Right atrium auricular region (tissue), 2 donors: Measurements from ENCODE around the gene TAOK2. TPM values are rescaled to one million over a fixed set of nuclear protein-coding genes. Genes with fewer than 3 reads are reported as not detected.

Experiments
- DNase-seq: peaks from one replicate; pipeline ENCODE4 v3.0.0-alpha.2; 2019; ENCODE audit warnings: low spot score
- H3K27ac ChIP-seq, 2 donors: fragments of 200-600 bp; sonication (generic); 1 replicate in 1 of 2; 2 replicates in 1 of 2; pipeline ENCODE4 v1.5.1; 2016 to 2019
- H3K27me3 ChIP-seq, 2 donors: fragments of 200-600 bp; sonication (generic); one replicate each; pipeline versions ENCODE4 v1.5.1 to v1.6.0; 2017 to 2019
- H3K36me3 ChIP-seq: fragments of 200-600 bp; sonication (generic); one replicate; pipeline ENCODE4 v1.5.1; 2016
- H3K4me1 ChIP-seq, 2 donors: fragments of 200-600 bp; sonication (generic); one replicate each; pipeline versions ENCODE4 v1.5.1 to v1.6.0; 2017 to 2019
- H3K4me3 ChIP-seq, 2 donors: fragments of 200-600 bp; sonication (generic); 1 replicate in 1 of 2; 2 replicates in 1 of 2; pipeline ENCODE4 v1.5.1; 2017 to 2019; ENCODE audit warnings: mild to moderate bottlenecking in 1 of 2, moderate library complexity in 1 of 2
- H3K9me3 ChIP-seq, 2 donors: fragments of 200-600 bp; sonication (generic); one replicate each; pipeline ENCODE4 v1.5.1; 2019
- total RNA-seq, 2 donors: library from RNA; depleted of rRNA; stranded (reverse); fragments of >200 nt; gene quantifications; one replicate each; pipeline ENCODE4 v1.1.0, GENCODE V29; 2016
- TF ChIP-seq, protein P1 (sequence below), 2 donors: fragments of 200-600 bp; sonication (generic); IDR thresholded peaks; one replicate each; pipeline ENCODE4 v1.5.1; 2019; ENCODE audit warnings: antibody characterized with exemption in 2 of 2

Gene TAOK2
- total RNA-seq, result 10 to 100 TPM; 29.1 to 36.7 TPM

DNA sequence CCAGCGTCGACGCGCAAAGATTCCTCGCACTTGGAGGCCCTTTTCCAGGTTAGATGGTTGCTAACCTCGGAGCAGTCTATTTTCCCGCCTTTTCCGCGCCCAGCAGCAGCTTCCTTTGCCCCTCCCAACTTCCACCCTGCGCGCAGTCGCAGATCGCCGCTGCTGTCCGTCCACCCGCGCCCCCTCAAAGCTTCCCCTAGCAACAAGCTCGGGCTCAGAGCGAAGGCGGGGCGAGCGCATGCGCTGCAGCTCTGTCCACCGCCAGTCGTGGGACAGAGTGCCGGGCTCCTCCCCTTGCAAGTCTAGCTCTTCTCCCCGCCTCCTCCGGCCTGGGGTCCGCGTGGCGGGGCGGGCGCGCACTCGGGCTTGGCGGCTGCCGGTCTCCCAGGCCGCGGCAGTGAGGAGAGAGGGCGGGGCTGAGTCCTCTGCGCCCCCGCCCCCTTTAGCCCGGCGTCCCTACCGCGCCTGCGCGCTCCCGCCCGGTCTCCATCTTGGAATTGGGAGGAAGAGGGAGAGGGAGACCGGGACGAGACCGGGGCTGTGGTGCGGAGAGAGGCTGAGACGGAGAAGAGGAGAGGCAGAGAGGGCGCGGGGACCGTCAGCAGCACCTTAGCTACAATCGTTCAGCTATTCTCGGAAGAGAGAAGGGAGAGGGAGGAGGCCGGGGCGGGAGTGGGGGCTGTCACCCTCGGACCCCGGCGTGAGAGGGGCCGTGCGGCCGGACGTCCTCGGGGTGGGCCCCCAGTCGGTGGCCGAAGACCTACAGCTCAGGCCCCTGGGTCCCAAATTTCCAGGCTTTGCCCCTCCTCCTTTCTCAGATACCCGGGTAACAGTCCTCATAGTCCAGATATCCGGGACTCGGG lies at the start of gene TAOK2:
Gene TAOK2 (plus strand): TSS at position 485 of the 863 bp plus-strand sequence. CDS start 3,905 bp downstream, outside the sequence.
- H3K27ac ChIP-seq, result peak within 1 kb of the TSS; percentile 91 to 97
- TF ChIP-seq, protein P1, sequence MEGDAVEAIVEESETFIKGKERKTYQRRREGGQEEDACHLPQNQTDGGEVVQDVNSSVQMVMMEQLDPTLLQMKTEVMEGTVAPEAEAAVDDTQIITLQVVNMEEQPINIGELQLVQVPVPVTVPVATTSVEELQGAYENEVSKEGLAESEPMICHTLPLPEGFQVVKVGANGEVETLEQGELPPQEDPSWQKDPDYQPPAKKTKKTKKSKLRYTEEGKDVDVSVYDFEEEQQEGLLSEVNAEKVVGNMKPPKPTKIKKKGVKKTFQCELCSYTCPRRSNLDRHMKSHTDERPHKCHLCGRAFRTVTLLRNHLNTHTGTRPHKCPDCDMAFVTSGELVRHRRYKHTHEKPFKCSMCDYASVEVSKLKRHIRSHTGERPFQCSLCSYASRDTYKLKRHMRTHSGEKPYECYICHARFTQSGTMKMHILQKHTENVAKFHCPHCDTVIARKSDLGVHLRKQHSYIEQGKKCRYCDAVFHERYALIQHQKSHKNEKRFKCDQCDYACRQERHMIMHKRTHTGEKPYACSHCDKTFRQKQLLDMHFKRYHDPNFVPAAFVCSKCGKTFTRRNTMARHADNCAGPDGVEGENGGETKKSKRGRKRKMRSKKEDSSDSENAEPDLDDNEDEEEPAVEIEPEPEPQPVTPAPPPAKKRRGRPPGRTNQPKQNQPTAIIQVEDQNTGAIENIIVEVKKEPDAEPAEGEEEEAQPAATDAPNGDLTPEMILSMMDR (IDR thresholded peaks at IDR 0.05), result no peak
- DNase-seq, result peak; percentile 98
- no peaks in the 10 kb centered on the region for H3K27me3 ChIP-seq
- peaks cover 16% of the 10 kb centered on the region for H3K36me3 ChIP-seq
- H3K9me3 ChIP-seq, result no peaks in the 10 kb centered on the region
- H3K4me3 ChIP-seq, result peak within 1 kb of the TSS; percentile 88 to 96
- peaks cover 0 to 44% of the 10 kb centered on the region in 2 donors for H3K4me1 ChIP-seq

- H3K36me3 ChIP-seq, result peaks cover 11% of the 10 kb centered on the region
- TF ChIP-seq, protein P1 (IDR thresholded peaks at IDR 0.05), result no peak
- peak overlapping the region; percentile 81 to 98 for H3K4me3 ChIP-seq
- no peak for DNase-seq
- H3K4me1 ChIP-seq, result peaks cover 0 to 19% of the 10 kb centered on the region in 2 donors
- H3K9me3 ChIP-seq, result no peaks in the 10 kb centered on the region
- H3K27ac ChIP-seq, result peak overlapping the region in 1 of 2 donors; percentile 87
- H3K27me3 ChIP-seq, result no peaks in the 10 kb centered on the region
Measured at GRCh38 chr16:29925105-29925756, 48.4 kb upstream of the TAOK2 start.

DNA sequence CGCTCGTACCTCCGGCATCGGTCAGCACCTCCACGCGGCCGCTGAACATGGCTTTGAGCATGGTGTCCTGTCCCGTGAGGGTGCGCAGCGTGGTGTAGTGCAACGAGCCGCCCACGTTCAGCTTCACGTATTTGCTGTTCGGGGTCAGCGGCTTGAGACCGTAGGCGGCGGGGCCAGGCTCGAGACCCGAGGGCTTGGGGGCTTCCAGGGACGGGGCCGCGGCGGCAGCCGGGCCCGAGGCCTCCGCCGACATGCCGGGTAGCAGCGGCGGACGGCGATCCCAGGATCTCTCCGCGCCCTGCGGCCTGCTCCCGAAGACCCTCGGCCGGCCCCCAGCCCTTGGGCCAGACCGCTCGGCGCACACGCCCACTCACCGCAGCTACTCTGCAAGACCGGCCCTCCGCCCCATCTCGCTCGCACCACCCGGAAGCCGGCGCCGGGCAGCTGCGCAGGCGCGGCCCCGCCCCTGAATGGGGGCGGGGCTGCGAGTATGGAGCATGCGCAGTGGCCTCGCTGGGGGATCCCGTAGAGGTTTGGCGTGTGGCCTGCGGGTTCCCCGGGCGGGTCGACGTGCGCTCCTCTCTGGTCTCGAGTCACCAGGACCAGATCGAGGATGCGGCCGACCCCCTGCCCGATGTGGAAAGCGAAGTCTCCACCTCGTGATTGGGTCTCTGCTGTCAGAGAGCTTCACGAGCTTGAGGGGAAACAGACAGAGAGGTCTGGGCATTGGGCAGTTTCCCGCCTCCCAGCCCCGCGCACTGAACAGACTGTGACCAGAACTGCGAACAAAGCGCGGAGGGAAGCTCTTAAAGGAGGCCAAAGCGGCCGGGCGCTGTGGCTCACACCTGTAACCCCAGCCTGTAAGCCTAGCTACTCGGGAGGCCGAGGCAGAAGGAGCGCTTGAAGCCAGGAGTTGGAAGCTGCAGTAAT lies 47.6 kb upstream of the TAOK2 start, which contains the start of gene KCTD13:
Gene KCTD13 (minus strand): TSS at position 446 of the 930 bp plus-strand sequence. CDS start 193 bp downstream, at position 253.
- peak; percentile 88 for DNase-seq
- H3K36me3 ChIP-seq, result peaks cover 11% of the 10 kb centered on the region
- H3K9me3 ChIP-seq, result no peaks in the 10 kb centered on the region
- H3K27me3 ChIP-seq, result no peaks in the 10 kb centered on the region
- TF ChIP-seq, protein P1 (IDR thresholded peaks at IDR 0.05), result no peak
- peak within 1 kb of the TSS; percentile 81 to 98 for H3K4me3 ChIP-seq
- peak within 1 kb of the TSS; percentile 86 to 87 for H3K27ac ChIP-seq
- peaks cover 0 to 19% of the 10 kb centered on the region in 2 donors for H3K4me1 ChIP-seq

DNA sequence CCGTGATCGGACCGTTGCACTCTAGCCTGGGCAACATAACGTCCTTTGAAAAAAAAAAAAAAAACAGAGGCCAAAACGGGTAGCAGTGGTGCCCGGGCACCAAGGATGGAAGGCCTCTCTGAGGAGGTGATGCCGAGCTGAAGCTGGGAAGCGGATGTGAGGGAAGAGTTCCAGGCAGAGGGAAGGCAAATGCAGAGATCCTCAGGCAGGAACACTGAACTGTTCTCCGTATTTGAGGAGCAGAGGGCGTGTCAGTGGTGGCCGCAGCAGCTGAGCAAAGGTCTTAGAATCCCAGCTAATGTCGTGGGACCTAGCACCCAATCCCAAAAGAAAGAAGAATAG lies 47.0 kb upstream of the TAOK2 start:
- Histone ChIP-seq H3K36me3 (peaks cover 11% of the 10 kb centered on the region), H3K27ac (peak overlapping the region; percentile 86 to 87), H3K4me1 (peaks cover 0 to 19% of the 10 kb centered on the region in 2 donors), H3K4me3 (peak overlapping the region; percentile 81 to 98), H3K27me3 (no peaks in the 10 kb centered on the region), H3K9me3 (no peaks in the 10 kb centered on the region)
- no peak for DNase-seq
- TF ChIP-seq, protein P1 (IDR thresholded peaks at IDR 0.05), result no peak
